ENCODE results near the gene TTC39C. TPM values are rescaled to one million over a fixed set of nuclear protein-coding genes. Genes with fewer than 3 reads are reported as not detected.

TTC39C gene
- total and polyA plus RNA-seq, 9 donors: 7.2 to 31.0 (median 14.0) TPM

DNA sequence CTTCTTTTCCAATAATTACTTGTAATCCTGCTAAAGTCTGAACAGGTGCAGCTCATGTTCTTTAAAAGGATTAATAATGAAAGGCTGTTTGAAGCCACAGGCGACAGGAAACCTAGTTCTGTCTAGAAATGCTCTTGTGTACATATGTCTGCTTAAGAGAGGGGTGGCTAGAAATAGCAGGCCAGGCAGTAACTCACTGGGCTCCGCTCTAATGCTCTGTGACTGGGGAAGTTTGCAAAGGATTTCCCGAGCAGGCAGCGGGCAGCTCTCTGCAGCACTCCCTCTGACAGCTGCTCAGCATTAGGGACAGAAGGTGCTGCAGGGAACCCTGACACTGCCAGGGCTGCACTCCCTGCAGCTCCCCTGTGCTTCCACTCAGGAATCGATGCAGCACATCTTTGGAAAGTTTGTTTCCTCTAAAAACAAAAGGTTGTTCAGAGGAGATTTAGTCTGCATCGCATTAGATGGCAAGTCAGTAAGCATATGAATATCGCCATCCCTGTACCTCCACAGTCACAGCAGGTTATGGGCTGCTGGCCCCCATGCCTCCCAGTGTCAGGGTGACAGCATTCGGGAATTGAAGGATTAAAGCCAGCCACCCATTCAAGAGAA, 33.1 kb upstream of the TTC39C start:
- WGBS, 3 donors: 69 to 90% (median 89%) methylated on average over 8 of the region's 8 CpGs
- no peaks in the 10 kb centered on the region for H3K9me3 ChIP-seq
- H3K4me3 ChIP-seq: no peak overlapping the region
- TF ChIP-seq, protein P1, sequence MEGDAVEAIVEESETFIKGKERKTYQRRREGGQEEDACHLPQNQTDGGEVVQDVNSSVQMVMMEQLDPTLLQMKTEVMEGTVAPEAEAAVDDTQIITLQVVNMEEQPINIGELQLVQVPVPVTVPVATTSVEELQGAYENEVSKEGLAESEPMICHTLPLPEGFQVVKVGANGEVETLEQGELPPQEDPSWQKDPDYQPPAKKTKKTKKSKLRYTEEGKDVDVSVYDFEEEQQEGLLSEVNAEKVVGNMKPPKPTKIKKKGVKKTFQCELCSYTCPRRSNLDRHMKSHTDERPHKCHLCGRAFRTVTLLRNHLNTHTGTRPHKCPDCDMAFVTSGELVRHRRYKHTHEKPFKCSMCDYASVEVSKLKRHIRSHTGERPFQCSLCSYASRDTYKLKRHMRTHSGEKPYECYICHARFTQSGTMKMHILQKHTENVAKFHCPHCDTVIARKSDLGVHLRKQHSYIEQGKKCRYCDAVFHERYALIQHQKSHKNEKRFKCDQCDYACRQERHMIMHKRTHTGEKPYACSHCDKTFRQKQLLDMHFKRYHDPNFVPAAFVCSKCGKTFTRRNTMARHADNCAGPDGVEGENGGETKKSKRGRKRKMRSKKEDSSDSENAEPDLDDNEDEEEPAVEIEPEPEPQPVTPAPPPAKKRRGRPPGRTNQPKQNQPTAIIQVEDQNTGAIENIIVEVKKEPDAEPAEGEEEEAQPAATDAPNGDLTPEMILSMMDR (IDR thresholded peaks at IDR 0.05): no peak
- no peak for DNase-seq
- peaks cover 3% of the 10 kb centered on the region for H3K4me1 ChIP-seq (ENCODE audit: insufficient read depth)
- no peak overlapping the region for H3K27ac ChIP-seq
- H3K27me3 ChIP-seq: no peaks in the 10 kb centered on the region
- intact Hi-C loops (cut with DNase I): no loop called here
- H3K36me3 ChIP-seq: no peaks in the 10 kb centered on the region

DNA sequence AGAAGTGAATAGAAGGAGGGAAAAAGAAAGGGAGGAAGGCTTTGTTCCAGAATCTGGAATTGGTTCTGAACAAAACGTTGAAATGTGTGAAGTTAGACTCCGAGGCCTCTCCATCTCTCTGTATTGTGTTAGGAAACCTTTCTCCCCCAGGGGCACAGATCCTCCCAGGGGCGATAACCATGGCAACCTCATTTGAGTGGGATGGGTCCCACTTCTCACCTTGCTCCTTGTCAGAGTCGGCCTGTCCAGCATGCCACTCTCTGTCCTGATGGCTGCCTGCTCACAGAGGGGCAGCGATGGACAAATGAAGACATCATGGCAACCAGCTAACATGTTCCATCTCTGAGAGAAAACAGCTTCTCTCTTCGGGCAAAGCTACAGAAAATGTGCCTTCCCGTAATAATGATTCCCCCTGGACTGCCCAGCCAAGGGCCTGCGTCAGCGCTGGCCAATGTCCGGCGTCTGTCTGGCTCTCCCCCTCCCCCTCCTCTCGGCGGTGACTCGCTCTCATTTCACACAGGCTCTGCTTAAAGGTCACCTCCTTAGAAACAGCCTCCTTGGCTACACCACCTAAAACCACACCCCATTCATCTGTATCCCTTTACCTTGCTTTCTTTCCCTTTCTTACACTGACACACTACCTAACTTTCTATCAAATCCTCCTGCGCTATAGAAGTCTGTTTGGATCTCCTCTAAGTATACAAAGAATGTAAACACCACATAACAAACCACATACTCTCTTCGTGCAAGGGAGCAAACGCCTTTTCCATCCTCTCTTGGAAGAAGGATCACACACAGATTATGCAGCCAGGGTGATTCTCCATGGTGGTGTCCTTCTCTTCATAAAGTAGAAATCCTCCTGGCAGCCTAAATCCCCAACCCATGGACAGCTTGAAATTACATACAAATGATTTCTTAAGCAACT, 32.1 kb upstream of the TTC39C start:
- H3K4me1 ChIP-seq (ENCODE audit: insufficient read depth): peaks cover 3% of the 10 kb centered on the region
- WGBS, 3 donors: 19 to 24% (median 21%) methylated on average over 17 of the region's 17 CpGs
- TF ChIP-seq POLR2A (IDR thresholded peaks at IDR 0.05): no peak
- TF ChIP-seq, protein P1 (IDR thresholded peaks at IDR 0.05): no peak
- TF ChIP-seq EP300 (IDR thresholded peaks at IDR 0.05): no peak
- DNase-seq: peak; percentile 71 to 81 (median 79)
- no peak overlapping the region for H3K4me3 ChIP-seq
- H3K27me3 ChIP-seq: no peaks in the 10 kb centered on the region
- no peaks in the 10 kb centered on the region for H3K36me3 ChIP-seq
- H3K27ac ChIP-seq: no peak overlapping the region
- no peaks in the 10 kb centered on the region for H3K9me3 ChIP-seq
- intact Hi-C loops (cut with DNase I): no loop called here

DNA sequence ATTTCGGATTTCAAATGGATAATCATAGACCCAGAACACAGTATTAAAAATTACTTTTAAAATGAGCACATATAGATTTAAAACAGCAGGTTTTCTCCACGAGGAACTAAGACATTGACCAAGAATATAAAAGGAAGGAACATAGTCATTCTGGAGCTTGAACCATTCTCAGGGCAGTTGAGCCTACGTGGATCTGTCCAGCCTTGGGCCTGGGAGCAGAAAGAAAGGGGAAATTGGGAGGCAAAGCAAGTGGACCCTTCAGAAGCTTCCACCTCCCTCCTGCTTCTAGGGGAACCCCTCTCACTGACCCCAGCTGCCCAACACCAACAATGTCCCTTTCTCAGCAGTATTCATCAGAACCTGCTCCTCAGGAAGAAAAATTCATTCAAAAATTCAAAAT, 31.4 kb upstream of the TTC39C start:
- no peaks in the 10 kb centered on the region for H3K36me3 ChIP-seq
- H3K27ac ChIP-seq: no peak overlapping the region
- no peaks in the 10 kb centered on the region for H3K27me3 ChIP-seq
- WGBS, 3 donors: 81 to 89% (median 85%) methylated on average over 3 of the region's 3 CpGs
- H3K9me3 ChIP-seq: no peaks in the 10 kb centered on the region
- TF ChIP-seq EP300 (IDR thresholded peaks at IDR 0.05) (no peak), POLR2A (IDR thresholded peaks at IDR 0.05) (no peak)
- TF ChIP-seq, protein P1 (IDR thresholded peaks at IDR 0.05): no peak
- intact Hi-C loops (cut with DNase I): no loop called here
- peaks cover 3% of the 10 kb centered on the region for H3K4me1 ChIP-seq (ENCODE audit: insufficient read depth)
- no peak overlapping the region for H3K4me3 ChIP-seq
- DNase-seq: no peak

DNA sequence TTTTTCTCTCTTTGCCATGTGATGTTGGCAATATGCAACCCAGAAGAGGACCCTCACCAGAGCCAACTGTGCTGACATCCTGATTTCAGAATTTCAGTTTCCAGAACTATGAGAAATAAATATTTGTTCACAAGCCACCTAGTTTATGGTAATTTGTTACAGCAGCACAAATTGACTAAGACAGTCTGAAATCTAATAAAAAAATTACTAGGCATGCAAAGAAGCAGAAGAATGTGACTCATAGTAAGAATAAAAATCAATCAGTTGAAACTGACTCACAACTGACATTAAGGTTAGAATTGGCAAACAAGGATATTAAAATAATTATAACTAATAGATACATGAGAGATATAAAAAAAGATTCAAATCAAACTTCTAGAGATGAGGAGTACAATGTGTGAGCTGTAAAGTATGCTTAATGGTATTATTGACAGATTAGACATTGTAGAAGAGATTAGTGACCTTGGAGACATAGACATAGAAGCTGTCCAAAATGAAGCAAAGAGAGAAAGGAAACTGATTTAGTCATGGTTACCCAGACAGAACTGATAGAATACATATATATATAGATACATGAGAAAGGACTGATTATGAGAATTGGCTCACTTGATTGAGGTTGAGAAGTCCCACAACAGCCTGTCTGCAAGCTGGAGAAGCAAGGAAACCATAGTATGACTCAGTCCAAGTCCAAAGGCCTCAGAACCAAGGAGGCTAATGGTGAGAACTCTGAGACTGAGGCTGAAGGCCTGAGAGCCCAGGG, 27.8 kb upstream of the TTC39C start:
- Histone ChIP-seq H3K4me3 (no peak overlapping the region), H3K27me3 (no peaks in the 10 kb centered on the region), H3K4me1 (ENCODE audit: insufficient read depth) (peaks cover 3% of the 10 kb centered on the region), H3K36me3 (no peaks in the 10 kb centered on the region), H3K27ac (no peak overlapping the region), H3K9me3 (no peaks in the 10 kb centered on the region)
- no peak for DNase-seq
- TF ChIP-seq, protein P1 (IDR thresholded peaks at IDR 0.05): no peak
- no peak for TF ChIP-seq POLR2A (IDR thresholded peaks at IDR 0.05)
- no peak for TF ChIP-seq EP300 (IDR thresholded peaks at IDR 0.05)
- intact Hi-C loops (cut with DNase I): no loop called here
